ENCODE data around the gene MRFAP1. TPM values are rescaled to one million over a fixed set of nuclear protein-coding genes. Genes with fewer than 3 reads are reported as not detected.

The MRFAP1 gene
- total RNA-seq, 2 experiments from 2014 or later, result 106 to 107 TPM

DNA sequence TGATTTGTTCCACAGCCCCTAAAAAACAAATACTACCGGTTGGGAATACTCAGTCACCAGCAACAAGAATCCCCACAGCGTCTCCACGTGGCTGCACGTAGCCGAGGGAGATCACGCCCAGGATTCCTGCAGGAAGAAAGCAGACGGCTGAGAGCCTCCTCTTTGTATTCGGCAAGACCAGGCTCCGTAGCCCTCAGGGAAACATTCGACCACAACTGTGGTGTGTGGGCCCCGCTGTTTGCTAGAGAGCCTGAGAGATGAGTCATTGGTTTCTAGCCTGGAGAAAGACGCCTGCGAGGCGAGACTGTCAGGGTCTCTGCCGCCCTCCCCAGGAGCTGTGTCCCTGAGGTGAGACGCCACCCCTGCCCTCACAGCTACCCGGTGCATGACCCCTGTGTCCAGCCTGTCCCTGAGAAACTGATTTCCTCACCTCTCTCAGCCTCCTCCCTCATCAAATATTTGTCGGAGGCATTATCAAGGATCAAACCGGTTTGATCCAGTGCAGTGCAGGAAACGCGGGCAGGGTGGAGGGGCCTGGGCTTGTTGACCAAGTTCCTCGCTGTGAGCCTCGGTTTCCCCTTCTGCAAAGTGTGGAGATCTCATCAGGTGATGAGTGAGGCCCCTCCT is 48.5 kb downstream of the MRFAP1 start:
- Mint-ChIP-seq H3K27ac (peak overlapping the region; percentile 93), H3K4me1 (ENCODE audit: low read depth) (peaks cover 70% of the 10 kb centered on the region), H3K36me3 (ENCODE audit: low read depth) (no peaks in the 10 kb centered on the region), H3K27me3 (no peaks in the 10 kb centered on the region), H3K4me3 (peak overlapping the region; percentile 74), H3K9me3 (no peaks in the 10 kb centered on the region)
- DNase-seq (peak; percentile 96), ATAC-seq (peak; percentile 85)
- ChIA-PET POLR2A (interaction anchor here (1.0 to 6.9 kb wide), 10 partner anchors 8 to 114 kb away, joined by 3 to 74 read pairs (median 4); partner anchors contain the start of genes BLOC1S4, MAN2B2 and MRFAP1L1), CTCF (interaction anchor here (0.8 to 3.4 kb wide), 8 partner anchors 8 to 185 kb away, joined by 3 to 40 read pairs (median 4); partner anchors contain the start of gene MRFAP1L1)
- TF ChIP-seq, protein P1, sequence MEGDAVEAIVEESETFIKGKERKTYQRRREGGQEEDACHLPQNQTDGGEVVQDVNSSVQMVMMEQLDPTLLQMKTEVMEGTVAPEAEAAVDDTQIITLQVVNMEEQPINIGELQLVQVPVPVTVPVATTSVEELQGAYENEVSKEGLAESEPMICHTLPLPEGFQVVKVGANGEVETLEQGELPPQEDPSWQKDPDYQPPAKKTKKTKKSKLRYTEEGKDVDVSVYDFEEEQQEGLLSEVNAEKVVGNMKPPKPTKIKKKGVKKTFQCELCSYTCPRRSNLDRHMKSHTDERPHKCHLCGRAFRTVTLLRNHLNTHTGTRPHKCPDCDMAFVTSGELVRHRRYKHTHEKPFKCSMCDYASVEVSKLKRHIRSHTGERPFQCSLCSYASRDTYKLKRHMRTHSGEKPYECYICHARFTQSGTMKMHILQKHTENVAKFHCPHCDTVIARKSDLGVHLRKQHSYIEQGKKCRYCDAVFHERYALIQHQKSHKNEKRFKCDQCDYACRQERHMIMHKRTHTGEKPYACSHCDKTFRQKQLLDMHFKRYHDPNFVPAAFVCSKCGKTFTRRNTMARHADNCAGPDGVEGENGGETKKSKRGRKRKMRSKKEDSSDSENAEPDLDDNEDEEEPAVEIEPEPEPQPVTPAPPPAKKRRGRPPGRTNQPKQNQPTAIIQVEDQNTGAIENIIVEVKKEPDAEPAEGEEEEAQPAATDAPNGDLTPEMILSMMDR (IDR thresholded peaks at IDR 0.05), result no peak
- intact Hi-C loops (cut with micrococcal nuclease), result no loop called here

DNA sequence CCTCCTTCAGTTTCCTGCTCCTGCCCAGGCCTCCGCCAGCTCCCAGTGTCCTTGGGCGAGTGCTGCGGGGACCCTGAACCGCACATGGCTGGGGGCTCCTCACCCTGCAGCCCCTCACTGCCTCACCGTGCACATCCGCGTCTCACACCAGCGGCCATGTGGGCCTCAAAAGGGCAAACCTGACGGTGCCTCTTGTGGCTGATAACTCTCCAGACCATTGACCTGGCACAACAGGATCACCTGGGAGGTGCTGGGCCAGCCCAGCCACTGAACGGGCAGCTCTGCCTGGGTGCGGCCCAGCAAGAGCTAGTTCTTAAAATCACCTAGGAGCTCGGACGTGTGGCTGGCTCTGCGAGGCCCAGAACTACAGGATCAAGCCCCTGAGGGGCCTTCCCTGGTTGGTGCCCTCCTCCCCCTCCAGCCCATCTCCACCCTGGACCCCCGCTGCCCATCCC is 49.0 kb downstream of the MRFAP1 start:
- Mint-ChIP-seq H3K27ac (peak overlapping the region; percentile 93), H3K4me3 (peak overlapping the region; percentile 74), H3K27me3 (no peaks in the 10 kb centered on the region), H3K4me1 (ENCODE audit: low read depth) (peaks cover 75% of the 10 kb centered on the region), H3K9me3 (no peaks in the 10 kb centered on the region), H3K36me3 (ENCODE audit: low read depth) (no peaks in the 10 kb centered on the region)
- POLR2A ChIA-PET, result interaction anchor here (0.7 to 6.9 kb wide), 11 partner anchors 9 to 195 kb away, joined by 3 to 74 read pairs (median 4); partner anchors contain the start of genes BLOC1S4, MAN2B2 and MRFAP1L1
- DNase-seq (peak; percentile 39), ATAC-seq (peak; percentile 10)
- CTCF ChIA-PET, result interaction anchor here (0.8 to 3.4 kb wide), 9 partner anchors 8 to 185 kb away, joined by 3 to 40 read pairs (median 4); partner anchors contain the start of gene MRFAP1L1
- TF ChIP-seq, protein P1 (IDR thresholded peaks at IDR 0.05), result no peak
- intact Hi-C loops (cut with micrococcal nuclease), result no loop called here

Other genes with a start within 250 kb of the MRFAP1 start
- not detected for gene PPP2R2C, start 168.1 kb upstream of the MRFAP1 start, total RNA-seq
- gene MAN2B2, start 65.5 kb upstream of the MRFAP1 start, total RNA-seq, result 10 to 100 TPM; 10.8 to 13.0 TPM
- 1 to 10 TPM; 3.4 to 4.3 TPM for gene S100P, start 53.2 kb downstream of the MRFAP1 start, total RNA-seq
- 10 to 100 TPM; 36.7 to 39.2 TPM for gene MRFAP1L1, start 69.2 kb downstream of the MRFAP1 start, total RNA-seq
- 10 to 100 TPM; 19.1 to 21.8 TPM for gene BLOC1S4, start 75.5 kb downstream of the MRFAP1 start, total RNA-seq
- 10 to 100 TPM; 12.8 to 13.3 TPM for gene KIAA0232, start 142.0 kb downstream of the MRFAP1 start, total RNA-seq

All from activated CD8-positive, alpha-beta T cell treated with anti-CD3 and anti-CD28 coated beads for 36 hours (primary cell).